ENCODE measurements around the gene ZP1. TPM values are rescaled to one million over a fixed set of nuclear protein-coding genes. Genes with fewer than 3 reads are reported as not detected.

Gene ZP1
- total and polyA plus RNA-seq, 10 of the 15 experiments (the other 5 are each of a cell fraction or from before 2014, with no cell fraction given), result not detected

- H3K27ac ChIP-seq (ENCODE audit: control insufficient read depth, insufficient read depth), result no peak overlapping the region
- RAD21 ChIA-PET (ENCODE audit: unreplicated experiment), result interaction anchor here (0.5 to 1.8 kb wide), 7 partner anchors 8 to 745 kb away, joined by 3 to 8 read pairs (median 4); partner anchors contain the start of gene TMEM109
- peak overlapping the region; percentile 59 for H3K4me3 ChIP-seq
- CTCF ChIA-PET, result interaction anchor here (0.6 to 1.5 kb wide), 4 partner anchors 9 to 234 kb away, joined by 3 to 11 read pairs (median 4); partner anchors contain the start of gene TMEM109
- H3K4me1 ChIP-seq (ENCODE audit: control insufficient read depth, insufficient read depth, low read length), result peaks cover 30% of the 10 kb centered on the region
- intact Hi-C loops (cut with micrococcal nuclease; ENCODE audit: unreplicated experiment) (no loop called here), in situ Hi-C loops (cut with MboI) (no loop called here)
- H2AFZ ChIP-seq (ENCODE audit: control insufficient read depth, low read depth, low read length), result peak overlapping the region; percentile 68
- SMC1A ChIA-PET (ENCODE audit: uncharacterized antibody, unreplicated experiment), result interaction anchor here (1.7 to 1.8 kb wide), 2 partner anchors 8 to 10 kb away, joined by 5 to 7 read pairs; partner anchors contain the start of gene TMEM109
- H3K9me3 ChIP-seq (replicated peaks; ENCODE audit: control insufficient read depth, insufficient read depth, low read length), result no peaks in the 10 kb centered on the region
- TF ChIP-seq POLR2A (IDR thresholded peaks at IDR 0.05; ENCODE audit: low read depth, low read length) (peak; percentile 35; the same call in 1 of the 2 replicates), ZNF274 (IDR thresholded peaks at IDR 0.05; ENCODE audit: insufficient read depth, insufficient read length) (no peak)
- peaks cover 7% of the 10 kb centered on the region; the same call in 1 of the 2 replicates for H3K79me2 ChIP-seq (ENCODE audit: control insufficient read depth, insufficient read depth, low read length)
- H3K9ac ChIP-seq (ENCODE audit: control insufficient read depth, insufficient read depth, low read length), result peak overlapping the region; percentile 48; the same call in 1 of the 2 replicates
- 19% methylated on average over 6 of the region's 6 CpGs for WGBS (ENCODE audit: insufficient coverage, insufficient replicate concordance, low lambda C conversion rate, missing lambda C conversion rate)
- no peak for DNase-seq (ENCODE audit: low read depth, low spot score)
- FAIRE-seq, result no peak
- peak overlapping the region; percentile 98 for H3K4me2 ChIP-seq (ENCODE audit: control insufficient read depth, insufficient read depth)
- no peaks in the 10 kb centered on the region for H3K27me3 ChIP-seq (replicated peaks in 1 of 2; ENCODE audit: control insufficient read depth in 2 of 2, insufficient read depth in 2 of 2, low read length in 1 of 2)
- no peaks in the 10 kb centered on the region for H4K20me1 ChIP-seq (ENCODE audit: control insufficient read depth, insufficient read depth)
- POLR2A ChIA-PET, result interaction anchor here (0.8 to 1.7 kb wide), 4 partner anchors 8 to 161 kb away, joined by 3 to 9 read pairs (median 4); partner anchors contain the start of gene TMEM109
- ATAC-seq, result peak; percentile 11
- H3K36me3 ChIP-seq (ENCODE audit: control insufficient read depth in 2 of 2, insufficient read depth in 2 of 2, low read length in 1 of 2), result peaks cover 17 to 21% of the 10 kb centered on the region in 2 experiments
- no TSS peak for BruUV-seq (replicated peaks)
These were observed 56.4 kb downstream of the ZP1 start for GRCh38 chr11:60923800-60924109.

- no peaks in the 10 kb centered on the region for H4K20me1 ChIP-seq (ENCODE audit: control insufficient read depth, insufficient read depth)
- H2AFZ ChIP-seq (ENCODE audit: control insufficient read depth, low read depth, low read length), result peak within 1 kb of the TSS; percentile 68
- ChIA-PET POLR2A (interaction anchor here (0.8 to 1.7 kb wide), 4 partner anchors 9 to 162 kb away, joined by 3 to 9 read pairs (median 4); partner anchors contain the start of gene TMEM109), CTCF (interaction anchor here (0.6 to 1.5 kb wide), 4 partner anchors 10 to 234 kb away, joined by 3 to 11 read pairs (median 4); partner anchors contain the start of gene TMEM109), SMC1A (ENCODE audit: uncharacterized antibody, unreplicated experiment) (interaction anchor here (1.7 to 1.8 kb wide), 2 partner anchors 9 to 11 kb away, joined by 5 to 7 read pairs; partner anchors contain the start of gene TMEM109), RAD21 (ENCODE audit: unreplicated experiment) (interaction anchor here (0.5 to 1.8 kb wide), 6 partner anchors 9 to 137 kb away, joined by 3 to 8 read pairs (median 4); partner anchors contain the start of gene TMEM109)
- H3K4me3 ChIP-seq, result peak within 1 kb of the TSS; percentile 59
- ATAC-seq, result peak; percentile 66
- no peak for FAIRE-seq
- intact Hi-C loops (cut with micrococcal nuclease; ENCODE audit: unreplicated experiment) (no loop called here), in situ Hi-C loops (cut with MboI) (no loop called here)
- peaks cover 15 to 21% of the 10 kb centered on the region in 2 experiments for H3K36me3 ChIP-seq (ENCODE audit: control insufficient read depth in 2 of 2, insufficient read depth in 2 of 2, low read length in 1 of 2)
- H3K79me2 ChIP-seq (ENCODE audit: control insufficient read depth, insufficient read depth, low read length), result peaks cover 1% of the 10 kb centered on the region; the same call in 1 of the 2 replicates
- peak within 1 kb of the TSS; percentile 48; the same call in 1 of the 2 replicates for H3K9ac ChIP-seq (ENCODE audit: control insufficient read depth, insufficient read depth, low read length)
- H3K27me3 ChIP-seq (replicated peaks in 1 of 2; ENCODE audit: control insufficient read depth in 2 of 2, insufficient read depth in 2 of 2, low read length in 1 of 2), result no peaks in the 10 kb centered on the region
- no peak within 1 kb of the TSS for H3K27ac ChIP-seq (ENCODE audit: control insufficient read depth, insufficient read depth)
- no peaks in the 10 kb centered on the region for H3K9me3 ChIP-seq (replicated peaks; ENCODE audit: control insufficient read depth, insufficient read depth, low read length)
- no peak for DNase-seq (ENCODE audit: low read depth, low spot score)
- WGBS (ENCODE audit: insufficient coverage, insufficient replicate concordance, low lambda C conversion rate, missing lambda C conversion rate), result 0% methylated on average over 25 of the region's 69 CpGs
- no TSS peak for BruUV-seq (replicated peaks)
- H3K4me2 ChIP-seq (ENCODE audit: control insufficient read depth, insufficient read depth), result peak within 1 kb of the TSS; percentile 98
- H3K4me1 ChIP-seq (ENCODE audit: control insufficient read depth, insufficient read depth, low read length), result peaks cover 24% of the 10 kb centered on the region
- TF ChIP-seq GATAD2B (conservative IDR thresholded peaks at IDR 0.05; ENCODE audit: low read depth) (no peak; the same call in 1 of the 2 replicates), IKZF2 (IDR thresholded peaks at IDR 0.05) (peak; percentile 36 to 55; a peak in 2 of 4 replicates), TBL1XR1 (IDR thresholded peaks at IDR 0.05; ENCODE audit: low read depth, low read length) (no peak), DPF2 (IDR thresholded peaks at IDR 0.05) (peak; percentile 67)
- TF ChIP-seq, protein P1, sequence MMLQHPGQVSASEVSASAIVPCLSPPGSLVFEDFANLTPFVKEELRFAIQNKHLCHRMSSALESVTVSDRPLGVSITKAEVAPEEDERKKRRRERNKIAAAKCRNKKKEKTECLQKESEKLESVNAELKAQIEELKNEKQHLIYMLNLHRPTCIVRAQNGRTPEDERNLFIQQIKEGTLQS (IDR thresholded peaks at IDR 0.05; ENCODE audit: borderline replicate concordance, extremely low read depth, low read depth, low read length), result no peak
- TF ChIP-seq, protein P2, sequence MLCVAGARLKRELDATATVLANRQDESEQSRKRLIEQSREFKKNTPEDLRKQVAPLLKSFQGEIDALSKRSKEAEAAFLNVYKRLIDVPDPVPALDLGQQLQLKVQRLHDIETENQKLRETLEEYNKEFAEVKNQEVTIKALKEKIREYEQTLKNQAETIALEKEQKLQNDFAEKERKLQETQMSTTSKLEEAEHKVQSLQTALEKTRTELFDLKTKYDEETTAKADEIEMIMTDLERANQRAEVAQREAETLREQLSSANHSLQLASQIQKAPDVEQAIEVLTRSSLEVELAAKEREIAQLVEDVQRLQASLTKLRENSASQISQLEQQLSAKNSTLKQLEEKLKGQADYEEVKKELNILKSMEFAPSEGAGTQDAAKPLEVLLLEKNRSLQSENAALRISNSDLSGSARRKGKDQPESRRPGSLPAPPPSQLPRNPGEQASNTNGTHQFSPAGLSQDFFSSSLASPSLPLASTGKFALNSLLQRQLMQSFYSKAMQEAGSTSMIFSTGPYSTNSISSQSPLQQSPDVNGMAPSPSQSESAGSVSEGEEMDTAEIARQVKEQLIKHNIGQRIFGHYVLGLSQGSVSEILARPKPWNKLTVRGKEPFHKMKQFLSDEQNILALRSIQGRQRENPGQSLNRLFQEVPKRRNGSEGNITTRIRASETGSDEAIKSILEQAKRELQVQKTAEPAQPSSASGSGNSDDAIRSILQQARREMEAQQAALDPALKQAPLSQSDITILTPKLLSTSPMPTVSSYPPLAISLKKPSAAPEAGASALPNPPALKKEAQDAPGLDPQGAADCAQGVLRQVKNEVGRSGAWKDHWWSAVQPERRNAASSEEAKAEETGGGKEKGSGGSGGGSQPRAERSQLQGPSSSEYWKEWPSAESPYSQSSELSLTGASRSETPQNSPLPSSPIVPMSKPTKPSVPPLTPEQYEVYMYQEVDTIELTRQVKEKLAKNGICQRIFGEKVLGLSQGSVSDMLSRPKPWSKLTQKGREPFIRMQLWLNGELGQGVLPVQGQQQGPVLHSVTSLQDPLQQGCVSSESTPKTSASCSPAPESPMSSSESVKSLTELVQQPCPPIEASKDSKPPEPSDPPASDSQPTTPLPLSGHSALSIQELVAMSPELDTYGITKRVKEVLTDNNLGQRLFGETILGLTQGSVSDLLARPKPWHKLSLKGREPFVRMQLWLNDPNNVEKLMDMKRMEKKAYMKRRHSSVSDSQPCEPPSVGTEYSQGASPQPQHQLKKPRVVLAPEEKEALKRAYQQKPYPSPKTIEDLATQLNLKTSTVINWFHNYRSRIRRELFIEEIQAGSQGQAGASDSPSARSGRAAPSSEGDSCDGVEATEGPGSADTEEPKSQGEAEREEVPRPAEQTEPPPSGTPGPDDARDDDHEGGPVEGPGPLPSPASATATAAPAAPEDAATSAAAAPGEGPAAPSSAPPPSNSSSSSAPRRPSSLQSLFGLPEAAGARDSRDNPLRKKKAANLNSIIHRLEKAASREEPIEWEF (IDR thresholded peaks at IDR 0.05; ENCODE audit: insufficient replicate concordance, low read depth, low read length), result no peak
These were observed 57.0 kb downstream of the ZP1 start, which contains the start of gene TMEM132A for GRCh38 chr11:60924110-60924905. Gene TMEM132A (plus strand): TSS chr11:60924460. CDS start chr11:60924634, 174 bp downstream.
